Measurements from ENCODE around the gene RBKS.

Gene RBKS

DNA sequence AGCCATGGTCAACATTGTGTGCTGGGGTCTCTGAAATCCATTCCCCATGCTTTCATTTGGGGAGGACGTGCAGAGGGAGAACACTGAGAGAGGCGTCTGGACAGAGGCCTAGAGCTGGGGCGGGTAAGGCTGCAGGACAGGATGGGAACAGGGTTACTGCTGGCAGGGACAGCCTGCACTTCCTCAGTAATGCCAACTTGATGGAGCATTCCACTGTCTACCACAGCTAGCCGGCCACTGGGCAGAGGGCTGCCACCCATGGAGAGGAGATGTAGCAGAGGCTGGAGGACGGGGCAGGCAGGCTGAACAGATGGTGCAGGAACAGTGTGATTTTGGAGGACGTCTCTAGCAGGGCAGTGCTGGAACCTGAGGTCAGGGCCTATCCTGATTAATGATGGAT lies 89.3 kb downstream of the RBKS start:
- Histone ChIP-seq H3K27ac (ENCODE audit: low read depth, low read length, severe bottlenecking) (peak overlapping the region; percentile 99), H3K4me3 (ENCODE audit: extremely low read depth, insufficient read depth, low read length, poor library complexity, severe bottlenecking) (no peak overlapping the region), H3K9me3 (ENCODE audit: control insufficient read depth, low read length) (no peaks in the 10 kb centered on the region), H3K4me1 (ENCODE audit: control insufficient read depth, insufficient read depth, low read length, poor library complexity, severe bottlenecking) (peaks cover 32% of the 10 kb centered on the region), H3K36me3 (ENCODE audit: control insufficient read depth, insufficient read depth, low read length) (no peaks in the 10 kb centered on the region)
- 93 to 97% methylated on average over 6 of the region's 6 CpGs for WGBS, 2 experiments (ENCODE audit: insufficient coverage in 2 of 2)

DNA sequence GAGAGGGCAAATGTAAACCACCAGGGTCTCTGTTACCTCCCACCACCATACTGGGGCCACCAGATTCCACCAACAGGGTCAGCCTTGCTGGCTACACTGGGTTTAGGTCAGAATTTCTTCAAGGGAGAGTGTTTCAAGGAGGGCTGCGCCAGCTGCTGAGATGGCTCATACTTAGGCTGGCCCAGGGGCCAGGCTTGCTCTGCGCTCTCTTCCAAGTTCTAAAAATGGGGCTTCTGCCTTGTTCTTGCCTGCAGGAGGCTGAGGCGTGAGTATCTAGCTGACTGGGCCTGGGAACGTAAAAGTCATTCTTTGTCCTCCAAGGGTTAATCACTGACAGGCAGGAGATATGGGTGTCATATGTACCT lies 90.6 kb downstream of the RBKS start:
- no peak overlapping the region for H3K4me3 ChIP-seq (ENCODE audit: extremely low read depth, insufficient read depth, low read length, poor library complexity, severe bottlenecking)
- H3K4me1 ChIP-seq (ENCODE audit: control insufficient read depth, insufficient read depth, low read length, poor library complexity, severe bottlenecking), result peaks cover 39% of the 10 kb centered on the region
- H3K36me3 ChIP-seq (ENCODE audit: control insufficient read depth, insufficient read depth, low read length), result no peaks in the 10 kb centered on the region
- WGBS, 2 experiments (ENCODE audit: insufficient coverage in 2 of 2), result 95 to 100% methylated on average over 2 to 4 of the region's 4 CpGs
- H3K9me3 ChIP-seq (ENCODE audit: control insufficient read depth, low read length), result no peaks in the 10 kb centered on the region
- peak overlapping the region; percentile 99 for H3K27ac ChIP-seq (ENCODE audit: low read depth, low read length, severe bottlenecking)

DNA sequence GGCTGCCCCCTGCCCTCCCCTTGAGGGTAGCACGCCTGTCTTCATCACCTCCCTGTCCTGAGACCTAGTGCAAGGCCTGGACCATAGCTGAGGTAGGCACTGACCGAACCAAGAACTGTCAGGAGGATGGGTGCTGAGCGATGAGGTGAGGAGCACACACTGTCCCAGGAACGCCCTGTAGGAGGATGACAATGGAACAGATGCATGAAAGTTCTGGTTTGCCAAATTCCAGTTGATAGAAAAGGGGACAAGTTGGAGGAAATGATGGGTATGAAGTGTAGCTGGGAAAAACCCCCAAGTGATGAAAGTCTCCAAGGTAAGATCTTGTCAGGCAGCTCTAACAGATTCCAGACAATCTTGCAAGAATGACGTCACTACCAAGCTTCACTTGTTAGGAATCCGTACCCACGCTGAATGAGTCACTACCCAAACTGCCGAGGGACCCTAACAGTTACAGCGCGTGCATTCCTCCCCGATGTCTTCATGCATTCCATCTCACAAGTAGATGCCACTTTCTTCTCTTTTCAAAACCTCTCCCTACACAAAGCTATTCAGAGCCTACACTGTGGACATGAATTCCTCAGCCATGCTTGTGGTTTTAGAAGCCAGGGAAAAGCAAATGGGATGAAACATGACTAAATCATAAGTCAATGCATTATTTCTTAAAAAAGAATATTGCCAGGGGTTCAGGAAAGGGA lies 91.1 kb downstream of the RBKS start:
- H3K4me3 ChIP-seq (ENCODE audit: extremely low read depth, insufficient read depth, low read length, poor library complexity, severe bottlenecking), result no peak overlapping the region
- peaks cover 36% of the 10 kb centered on the region for H3K4me1 ChIP-seq (ENCODE audit: control insufficient read depth, insufficient read depth, low read length, poor library complexity, severe bottlenecking)
- 44 to 49% methylated on average over 11 of the region's 11 CpGs for WGBS, 2 experiments (ENCODE audit: insufficient coverage in 2 of 2)
- no peaks in the 10 kb centered on the region for H3K9me3 ChIP-seq (ENCODE audit: control insufficient read depth, low read length)
- no peaks in the 10 kb centered on the region for H3K36me3 ChIP-seq (ENCODE audit: control insufficient read depth, insufficient read depth, low read length)
- H3K27ac ChIP-seq (ENCODE audit: low read depth, low read length, severe bottlenecking), result peak overlapping the region; percentile 99

DNA sequence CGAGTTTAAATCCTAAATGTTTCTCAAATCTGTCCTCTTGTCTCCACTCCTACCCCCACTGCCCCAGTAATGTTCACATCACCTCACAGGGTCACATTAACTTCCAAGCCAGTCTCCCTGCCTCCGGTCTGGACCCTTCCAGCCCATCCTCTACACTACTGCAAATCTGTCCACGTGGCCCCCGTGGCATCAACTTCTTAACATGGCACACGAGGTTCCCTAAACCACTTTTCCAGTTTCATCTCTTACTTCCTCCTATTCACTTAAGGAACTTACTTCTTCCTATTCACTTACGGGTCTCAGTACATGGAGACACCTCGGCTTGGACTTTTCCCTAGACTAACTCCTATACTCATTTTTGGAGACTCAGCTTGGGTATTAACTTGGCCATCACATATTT lies 91.7 kb downstream of the RBKS start:
- Histone ChIP-seq H3K9me3 (ENCODE audit: control insufficient read depth, low read length) (no peaks in the 10 kb centered on the region), H3K27ac (ENCODE audit: low read depth, low read length, severe bottlenecking) (peak overlapping the region; percentile 99), H3K4me1 (ENCODE audit: control insufficient read depth, insufficient read depth, low read length, poor library complexity, severe bottlenecking) (peaks cover 36% of the 10 kb centered on the region), H3K36me3 (ENCODE audit: control insufficient read depth, insufficient read depth, low read length) (no peaks in the 10 kb centered on the region), H3K4me3 (ENCODE audit: extremely low read depth, insufficient read depth, low read length, poor library complexity, severe bottlenecking) (no peak overlapping the region)
- 88 to 94% methylated on average over 7 of the region's 7 CpGs for WGBS, 2 experiments (ENCODE audit: insufficient coverage in 2 of 2)

- no peaks in the 10 kb centered on the region for H3K9me3 ChIP-seq (ENCODE audit: control insufficient read depth, low read length)
- H3K4me3 ChIP-seq (ENCODE audit: extremely low read depth, insufficient read depth, low read length, poor library complexity, severe bottlenecking), result no peak overlapping the region
- H3K36me3 ChIP-seq (ENCODE audit: control insufficient read depth, insufficient read depth, low read length), result no peaks in the 10 kb centered on the region
- WGBS, 2 experiments (ENCODE audit: insufficient coverage in 2 of 2), result 97 to 100% methylated on average over 4 of the region's 4 CpGs
- no peak overlapping the region for H3K27ac ChIP-seq (ENCODE audit: low read depth, low read length, severe bottlenecking)
- peaks cover 41% of the 10 kb centered on the region for H3K4me1 ChIP-seq (ENCODE audit: control insufficient read depth, insufficient read depth, low read length, poor library complexity, severe bottlenecking)
Measured at GRCh38 chr2:27797841-27798240, 92.3 kb downstream of the RBKS start.

DNA sequence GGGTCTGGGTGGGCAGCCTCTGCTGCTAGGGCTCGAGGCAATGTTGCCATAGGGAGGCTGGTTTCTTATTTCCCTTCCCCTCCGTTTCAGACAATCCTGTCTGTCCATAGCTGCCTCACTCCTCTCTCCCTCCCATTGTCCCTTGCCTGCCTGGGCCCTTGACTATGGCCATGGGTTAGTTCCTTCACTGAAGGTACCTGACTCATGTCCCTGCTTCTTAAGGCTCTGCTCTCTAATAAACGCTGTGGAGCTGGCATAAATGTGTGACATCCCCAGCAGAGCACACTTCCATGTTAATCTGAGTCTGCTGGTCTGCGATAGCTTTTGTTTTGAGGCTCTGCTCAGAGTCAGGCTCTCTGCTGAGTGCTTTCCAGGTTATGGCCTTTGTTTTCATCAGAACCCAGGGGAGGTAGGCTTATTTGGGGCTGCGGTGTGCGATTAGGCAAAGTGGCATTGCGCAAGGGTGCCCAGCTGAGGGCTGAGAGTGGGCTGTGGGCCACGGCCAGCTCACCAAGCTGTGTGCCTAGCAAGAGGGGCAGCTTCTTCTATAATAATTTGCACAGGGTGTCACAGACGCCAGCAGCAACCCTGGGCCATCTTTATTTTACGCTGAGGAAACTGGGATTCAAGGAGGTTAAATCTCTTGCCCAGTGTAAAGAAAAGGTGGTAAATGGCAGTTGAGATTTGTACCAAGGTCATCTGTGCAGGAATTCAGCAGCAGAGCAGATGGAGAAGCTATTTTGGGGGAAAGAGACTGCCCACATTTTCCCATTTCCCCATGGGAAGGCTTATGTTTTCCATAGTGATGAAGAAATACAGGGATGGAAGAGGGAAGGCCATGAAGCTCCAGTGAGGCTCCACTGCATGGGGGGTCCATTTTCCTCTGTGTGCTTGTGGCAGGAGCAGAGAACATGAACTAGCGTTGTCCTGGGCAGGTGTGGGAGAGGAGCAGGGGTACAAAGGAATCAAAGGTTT lies 93.1 kb downstream of the RBKS start:
- no peak overlapping the region for H3K4me3 ChIP-seq (ENCODE audit: extremely low read depth, insufficient read depth, low read length, poor library complexity, severe bottlenecking)
- no peak overlapping the region for H3K27ac ChIP-seq (ENCODE audit: low read depth, low read length, severe bottlenecking)
- H3K4me1 ChIP-seq (ENCODE audit: control insufficient read depth, insufficient read depth, low read length, poor library complexity, severe bottlenecking), result peaks cover 45% of the 10 kb centered on the region

DNA sequence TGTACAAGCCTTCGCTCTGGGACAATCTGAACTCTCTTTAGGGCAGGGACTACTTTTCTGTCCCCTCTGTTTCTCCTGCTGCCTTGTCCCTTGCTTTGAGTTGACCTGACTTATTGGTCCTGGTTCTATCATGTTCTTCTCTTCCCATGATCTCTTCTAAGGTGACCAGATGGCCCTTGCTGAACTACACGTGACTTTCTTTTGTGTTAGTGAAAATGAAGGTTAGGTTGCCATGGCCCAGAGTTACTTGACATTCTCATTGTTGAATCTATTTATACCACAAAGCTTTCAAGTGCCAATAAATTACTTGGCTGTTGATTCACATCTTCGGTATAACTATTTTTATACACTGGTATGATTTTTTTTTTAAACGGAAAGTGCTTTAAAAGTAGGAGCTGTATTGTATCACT lies 94.3 kb downstream of the RBKS start:
- Histone ChIP-seq H3K36me3 (ENCODE audit: control insufficient read depth, insufficient read depth, low read length) (no peaks in the 10 kb centered on the region), H3K9me3 (ENCODE audit: control insufficient read depth, low read length) (no peaks in the 10 kb centered on the region), H3K27ac (ENCODE audit: low read depth, low read length, severe bottlenecking) (no peak overlapping the region), H3K4me3 (ENCODE audit: extremely low read depth, insufficient read depth, low read length, poor library complexity, severe bottlenecking) (no peak overlapping the region), H3K4me1 (ENCODE audit: control insufficient read depth, insufficient read depth, low read length, poor library complexity, severe bottlenecking) (peaks cover 45% of the 10 kb centered on the region)
- WGBS, 2 experiments (ENCODE audit: insufficient coverage in 2 of 2), result 78 to 91% methylated on average over 1 of the region's 4 CpGs

More for the DNA sequence above, 93.1 kb downstream of the RBKS start:
- Histone ChIP-seq H3K36me3 (ENCODE audit: control insufficient read depth, insufficient read depth, low read length) (no peaks in the 10 kb centered on the region), H3K9me3 (ENCODE audit: control insufficient read depth, low read length) (no peaks in the 10 kb centered on the region)
- 87 to 90% methylated on average over 10 to 11 of the region's 11 CpGs for WGBS, 2 experiments (ENCODE audit: insufficient coverage in 2 of 2)

- H3K36me3 ChIP-seq (ENCODE audit: control insufficient read depth, insufficient read depth, low read length), result no peaks in the 10 kb centered on the region
- 90 to 94% methylated on average over 5 to 6 of the region's 8 CpGs for WGBS, 2 experiments (ENCODE audit: insufficient coverage in 2 of 2)
- H3K9me3 ChIP-seq (ENCODE audit: control insufficient read depth, low read length), result no peaks in the 10 kb centered on the region
- no peak overlapping the region for H3K4me3 ChIP-seq (ENCODE audit: extremely low read depth, insufficient read depth, low read length, poor library complexity, severe bottlenecking)
- H3K27ac ChIP-seq (ENCODE audit: low read depth, low read length, severe bottlenecking), result no peak overlapping the region
- peaks cover 40% of the 10 kb centered on the region for H3K4me1 ChIP-seq (ENCODE audit: control insufficient read depth, insufficient read depth, low read length, poor library complexity, severe bottlenecking)
Measured at GRCh38 chr2:27795093-27795834, 94.9 kb downstream of the RBKS start.

GRCh38 chr2:27792759-27793158 lies 97.4 kb downstream of the RBKS start:
- H3K27ac ChIP-seq (ENCODE audit: low read depth, low read length, severe bottlenecking), result peak overlapping the region; percentile 50
- no peak overlapping the region for H3K4me3 ChIP-seq (ENCODE audit: extremely low read depth, insufficient read depth, low read length, poor library complexity, severe bottlenecking)
- H3K4me1 ChIP-seq (ENCODE audit: control insufficient read depth, insufficient read depth, low read length, poor library complexity, severe bottlenecking), result peaks cover 21% of the 10 kb centered on the region
- no peaks in the 10 kb centered on the region for H3K9me3 ChIP-seq (ENCODE audit: control insufficient read depth, low read length)
- H3K36me3 ChIP-seq (ENCODE audit: control insufficient read depth, insufficient read depth, low read length), result no peaks in the 10 kb centered on the region

GRCh38 chr2:27790796-27791195 lies 99.4 kb downstream of the RBKS start:
- no CpG with 5 or more reads among the region's 1 CpG for WGBS, 2 experiments (ENCODE audit: insufficient coverage in 2 of 2)
- H3K9me3 ChIP-seq (ENCODE audit: control insufficient read depth, low read length), result no peaks in the 10 kb centered on the region
- peaks cover 16% of the 10 kb centered on the region for H3K4me1 ChIP-seq (ENCODE audit: control insufficient read depth, insufficient read depth, low read length, poor library complexity, severe bottlenecking)
- H3K36me3 ChIP-seq (ENCODE audit: control insufficient read depth, insufficient read depth, low read length), result no peaks in the 10 kb centered on the region
- no peak overlapping the region for H3K27ac ChIP-seq (ENCODE audit: low read depth, low read length, severe bottlenecking)
- H3K4me3 ChIP-seq (ENCODE audit: extremely low read depth, insufficient read depth, low read length, poor library complexity, severe bottlenecking), result no peak overlapping the region

All from mesodermal cell (in vitro differentiated cells).